HK-2 (cell line): ENCODE data around the gene CLIC5.

Source experiments
- DNase-seq: peaks from one replicate; pipeline ENCODE4 v3.0.0-alpha.2; 2018; ENCODE audit not compliant: unreplicated experiment

The CLIC5 gene

DNA sequence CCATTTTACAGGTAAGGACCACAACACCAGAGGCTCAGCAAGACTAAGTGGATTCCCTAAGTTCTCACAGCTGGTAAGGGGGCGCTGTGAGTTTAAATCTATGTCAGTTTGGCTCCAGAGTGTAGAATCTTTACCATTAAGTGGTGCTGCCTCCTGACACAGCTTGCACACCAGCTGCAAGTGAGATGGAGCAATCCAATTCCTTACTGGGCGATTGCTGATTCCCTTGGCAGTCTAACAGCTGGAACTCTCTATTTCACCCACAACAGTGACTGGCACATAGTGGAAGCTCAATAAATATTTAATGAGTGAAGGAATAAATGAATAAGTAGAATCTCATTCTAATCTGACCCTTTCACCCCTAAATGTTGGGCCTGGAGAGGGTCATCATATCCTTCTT lies 176.7 kb downstream of the CLIC5 start:
- DNase-seq: no peak

DNA sequence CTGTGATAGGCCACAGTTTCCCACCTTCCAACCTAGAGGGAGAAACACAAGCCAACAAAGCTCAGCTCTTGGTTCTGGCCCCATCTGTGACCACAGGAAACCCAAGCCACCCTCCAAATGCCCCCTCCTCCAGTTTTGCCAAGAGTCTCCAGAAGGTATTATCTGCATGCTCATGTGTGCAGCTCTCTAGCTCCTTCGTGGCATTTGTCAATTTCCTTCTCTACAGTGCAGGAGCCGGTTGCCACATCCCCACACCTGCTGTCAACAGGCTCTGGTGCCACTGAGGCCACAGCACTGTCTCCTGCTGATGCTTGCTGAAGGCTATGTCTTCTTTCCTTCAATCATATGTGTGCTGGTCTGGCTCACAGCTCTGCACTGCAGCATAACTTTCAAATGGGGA lies 177.2 kb downstream of the CLIC5 start:
- no peak for DNase-seq

DNA sequence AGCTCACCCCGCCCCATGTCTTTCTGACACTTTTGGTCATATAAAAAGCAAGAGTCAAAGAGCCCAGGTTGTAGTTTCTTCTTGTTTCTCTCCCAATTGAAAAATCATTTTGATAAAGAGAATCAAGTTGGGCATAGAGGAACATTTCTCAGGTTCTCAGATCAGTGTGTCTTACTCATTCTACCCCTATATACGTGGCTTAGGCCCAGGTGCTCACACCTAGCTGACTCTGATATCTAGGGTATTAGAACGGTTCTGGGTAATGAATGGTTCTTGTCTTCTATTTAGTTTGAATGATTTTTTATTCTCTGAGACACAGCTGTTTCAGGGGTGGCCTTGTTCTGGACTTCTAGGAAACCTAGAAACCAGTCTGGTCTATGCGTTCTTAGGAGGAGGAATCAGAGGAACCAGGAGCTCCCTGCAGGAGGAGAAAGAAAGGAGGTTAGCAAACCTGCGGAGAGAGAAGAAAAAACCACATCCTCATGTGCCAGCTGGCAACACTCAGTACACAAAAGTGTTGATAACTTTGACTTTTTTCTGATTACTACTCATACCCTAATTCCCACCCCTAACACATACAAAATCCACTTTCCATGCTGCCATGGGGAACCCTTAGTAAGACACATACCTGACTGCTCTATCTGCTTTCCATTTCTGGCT lies 178.0 kb downstream of the CLIC5 start:
- no peak for DNase-seq

DNA sequence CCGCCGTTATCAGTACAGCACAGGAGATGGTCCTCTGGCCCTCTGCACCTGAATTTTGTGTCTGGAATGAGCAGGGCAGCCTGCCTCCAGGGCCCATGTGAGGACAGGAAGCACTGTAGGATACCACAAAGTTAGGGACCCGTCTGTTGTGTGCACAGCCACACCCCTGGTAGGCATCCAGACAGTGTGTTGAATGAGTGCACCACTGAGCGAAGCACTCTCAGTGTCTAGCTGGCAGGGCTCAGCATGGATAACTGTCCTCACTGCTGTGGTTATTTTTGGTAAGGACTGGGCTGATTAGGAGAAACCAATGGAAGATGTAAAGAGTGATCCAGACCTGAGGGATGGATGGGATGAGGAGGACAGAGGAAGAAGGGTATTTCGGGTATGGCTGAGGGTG lies 178.7 kb downstream of the CLIC5 start:
- no peak for DNase-seq

DNA sequence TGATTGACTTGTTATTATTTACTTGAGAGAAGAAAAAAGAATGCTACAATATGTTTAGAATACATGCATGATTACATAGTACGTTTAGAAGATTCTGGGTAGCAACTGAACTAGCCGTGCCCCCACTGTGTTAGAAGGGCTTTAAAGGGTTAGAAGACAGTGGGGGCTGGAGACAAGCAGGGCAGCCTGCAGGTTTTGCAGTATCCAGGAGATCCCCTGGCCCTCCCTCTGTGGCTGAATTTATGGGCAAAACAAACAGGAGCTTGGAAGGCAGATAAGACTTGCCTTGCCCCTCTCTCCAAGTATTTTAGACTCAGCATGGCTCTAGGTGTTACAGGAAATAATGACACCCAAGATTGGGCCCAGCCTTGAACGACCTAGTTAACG lies 179.2 kb downstream of the CLIC5 start:
- no peak for DNase-seq

DNA sequence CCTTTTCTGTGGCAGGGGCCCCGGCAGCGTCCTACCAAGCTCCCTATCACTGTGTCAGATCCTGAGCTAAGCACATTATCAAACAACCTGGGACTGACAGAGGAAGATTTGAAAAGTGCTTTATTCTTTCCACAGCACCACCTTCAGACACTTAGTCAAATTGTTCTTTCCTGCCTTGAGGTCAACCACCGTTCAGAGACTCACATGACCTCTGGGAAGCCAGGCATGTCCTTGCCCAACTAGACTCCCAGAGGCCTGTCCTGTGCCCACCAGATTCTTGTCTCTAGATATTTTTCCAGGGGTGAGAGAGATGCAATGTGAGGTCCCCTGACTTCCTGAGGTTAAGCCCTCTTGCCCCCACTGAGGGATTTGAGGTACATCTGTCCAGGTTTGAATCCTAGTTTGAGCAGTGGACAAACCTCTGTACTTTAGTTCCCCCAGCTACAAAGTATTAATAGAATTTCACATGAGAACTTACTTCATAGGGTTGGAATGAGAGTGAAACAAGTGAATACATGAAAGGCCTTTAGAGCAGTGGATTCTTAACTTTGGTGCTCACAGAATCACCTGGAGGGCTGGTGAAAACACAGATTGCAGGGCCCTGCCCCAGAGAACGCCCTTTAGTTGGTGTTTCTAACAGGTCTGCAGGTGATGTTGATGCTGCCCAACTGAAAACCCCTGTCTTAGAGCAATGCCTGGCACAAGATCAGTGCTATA lies 179.8 kb downstream of the CLIC5 start:
- DNase-seq: no peak

DNA sequence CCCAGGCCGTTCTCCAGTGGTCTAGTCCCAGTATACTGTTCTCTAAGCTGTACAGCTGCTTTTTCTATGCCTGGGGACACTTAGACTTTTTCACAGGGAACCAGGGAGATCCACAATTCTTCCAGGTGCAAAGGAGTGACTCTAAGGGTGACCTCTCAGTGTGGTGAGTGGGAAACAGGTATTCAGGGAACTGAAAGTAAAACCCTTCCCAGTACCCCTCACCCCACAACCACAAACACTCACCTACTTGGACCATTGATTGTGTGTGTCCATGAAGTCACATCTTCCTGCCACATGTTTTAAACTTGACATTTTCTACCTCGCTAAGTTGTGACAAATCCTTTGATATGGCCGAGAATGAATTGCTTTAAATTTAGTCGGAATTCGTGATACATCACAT lies 183.6 kb downstream of the CLIC5 start:
- no peak for DNase-seq
